Cardiac fibroblast (primary cell): ENCODE data around the gene SCN2A.

Source experiments
- DNase-seq, 2 donors: peaks; one replicate each; pipeline versions ENCODE4 v3.0.0 to v3.0.0-alpha.2; 2010; ENCODE audit warnings: low read depth in 2 of 2
- H3K4me3 ChIP-seq, 2 donors: replicated peaks in 1 of 2; 1 replicate in 1 of 2; 2 replicates in 1 of 2; pipeline ENCODE4 v1.5.1; 2011; ENCODE audit warnings: low read depth in 2 of 2, low read length in 2 of 2, mild to moderate bottlenecking in 2 of 2, moderate library complexity in 1 of 2
- CTCF ChIP-seq: IDR thresholded peaks from one replicate; pipeline ENCODE4 v1.5.1; 2011; ENCODE audit warnings: low read depth, mild to moderate bottlenecking, low read length, inconsistent platforms

SCN2A gene

GRCh38 chr2:165198181-165198580 is 41.0 kb upstream of the SCN2A start:
- H3K4me3 ChIP-seq: no peak overlapping the region
- DNase-seq: no peak
- TF ChIP-seq CTCF: no peak

GRCh38 chr2:165202239-165202638 is 37.0 kb upstream of the SCN2A start:
- DNase-seq: no peak
- TF ChIP-seq CTCF: no peak
- H3K4me3 ChIP-seq: no peak overlapping the region

DNA sequence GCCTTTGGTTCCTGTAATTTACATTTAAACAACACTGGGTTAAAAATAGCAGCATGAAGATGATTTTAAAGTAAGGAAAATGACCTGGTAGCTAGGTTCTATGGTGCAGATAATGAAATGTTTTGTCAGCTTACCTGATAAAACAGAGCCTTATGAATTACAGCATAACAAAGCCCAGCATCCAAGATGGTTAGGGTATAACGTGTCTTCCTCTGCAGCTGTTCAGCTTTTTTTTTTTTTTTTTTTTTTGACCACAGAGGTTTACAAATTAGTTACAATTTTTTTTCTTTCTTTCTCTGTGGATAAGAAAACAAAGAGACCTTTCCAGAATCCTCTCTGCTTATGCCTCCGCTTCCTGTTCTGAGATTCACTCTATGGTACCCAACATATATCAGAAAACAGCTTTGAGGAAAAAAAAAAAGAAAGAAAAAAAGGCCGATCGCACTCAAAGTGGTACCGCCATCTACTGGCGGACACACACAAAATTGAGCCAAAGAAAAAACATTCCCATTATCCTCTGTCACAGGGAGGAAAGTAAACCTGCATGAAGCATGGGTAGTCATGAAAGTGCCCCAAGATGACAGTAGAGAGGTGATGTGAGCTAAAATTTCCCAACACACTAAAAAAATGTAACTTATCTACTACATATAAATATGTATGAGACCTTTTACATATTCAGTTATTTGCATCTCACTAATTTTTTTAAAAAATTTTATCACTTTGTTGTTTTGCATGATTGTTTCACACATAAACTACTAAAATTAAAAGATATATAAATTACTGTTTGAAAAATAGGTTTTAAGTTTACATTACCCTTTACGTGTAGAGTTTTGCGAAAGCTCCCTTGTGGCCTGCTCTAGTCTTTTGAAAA is 35.3 kb upstream of the SCN2A start, which contains the start of gene SCN3A:
TSS of gene SCN3A (minus strand) at position 362 of the 871 bp plus-strand sequence. CDS start 27,656 bp downstream, outside the sequence.
- peak; percentile 66 for TF ChIP-seq CTCF
- peak; percentile 61 to 69 for DNase-seq

GRCh38 chr2:165205865-165206264 is 33.3 kb upstream of the SCN2A start:
- H3K4me3 ChIP-seq: no peak overlapping the region
- no peak for DNase-seq
- no peak for TF ChIP-seq CTCF

More for the DNA sequence above, 35.3 kb upstream of the SCN2A start, which contains the start of gene SCN3A:
- H3K4me3 ChIP-seq: no peak within 1 kb of the TSS

GRCh38 chr2:165208094-165208493 is 31.1 kb upstream of the SCN2A start:
- no peak overlapping the region for H3K4me3 ChIP-seq
- no peak for DNase-seq
- no peak for TF ChIP-seq CTCF

- H3K4me3 ChIP-seq: no peak overlapping the region
- TF ChIP-seq CTCF: no peak
- no peak for DNase-seq
Observed at GRCh38 chr2:165214093-165214492, 25.1 kb upstream of the SCN2A start.

DNA sequence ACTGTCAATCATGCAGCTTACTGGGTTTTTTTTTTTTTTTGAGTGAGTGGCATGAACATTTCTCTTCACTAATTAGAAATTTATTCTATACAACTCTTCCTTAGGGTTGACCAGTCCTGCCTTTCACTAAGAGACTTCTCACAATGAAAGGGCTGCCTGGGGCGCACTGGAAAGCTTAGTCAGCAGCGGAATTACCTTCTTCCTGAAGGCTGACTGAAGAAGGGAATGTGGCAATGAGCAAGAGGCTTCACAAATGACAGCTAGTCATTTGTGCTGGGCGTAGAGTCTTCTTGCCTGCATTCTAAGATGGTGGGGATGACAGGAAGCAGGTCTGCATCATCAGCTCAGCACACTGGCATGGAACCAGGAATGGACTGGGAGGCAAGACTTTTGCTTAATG is 19.7 kb upstream of the SCN2A start:
- peak in 1 of 2 donors; percentile 8 for DNase-seq

More for the DNA sequence above, 19.7 kb upstream of the SCN2A start:
- TF ChIP-seq CTCF: no peak
- H3K4me3 ChIP-seq: no peak overlapping the region
